Measurements from ENCODE around the gene ALG14.

Gene ALG14

DNA sequence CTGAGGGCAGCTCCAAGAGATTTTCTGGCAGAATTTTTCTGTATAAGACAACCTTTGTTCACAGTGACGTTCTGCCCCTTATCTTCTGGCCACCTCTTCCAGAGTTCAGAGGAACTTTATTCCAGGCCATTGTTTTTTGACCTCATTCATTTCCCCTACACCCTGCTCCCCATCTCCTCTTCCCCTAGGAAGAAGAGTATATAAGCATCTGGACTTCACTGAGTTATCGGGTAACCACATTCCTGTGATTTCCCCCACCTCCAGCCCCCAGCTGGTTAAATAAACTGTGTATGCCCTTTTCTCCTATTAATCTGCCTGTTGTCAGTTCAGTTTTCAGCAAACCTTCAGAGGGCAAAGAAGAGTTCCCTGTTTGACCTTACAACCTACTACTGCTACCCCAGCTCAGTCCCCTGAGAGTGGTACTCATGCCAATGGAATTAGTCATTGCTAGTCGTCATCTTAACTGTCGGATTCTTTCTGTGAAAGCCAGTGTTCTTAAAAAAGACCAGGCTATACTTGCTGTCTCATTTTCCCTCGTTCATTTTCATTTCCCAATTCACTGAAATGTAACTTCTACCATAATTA, 14.3 kb upstream of the ALG14 start:
- TF ChIP-seq, protein P1, sequence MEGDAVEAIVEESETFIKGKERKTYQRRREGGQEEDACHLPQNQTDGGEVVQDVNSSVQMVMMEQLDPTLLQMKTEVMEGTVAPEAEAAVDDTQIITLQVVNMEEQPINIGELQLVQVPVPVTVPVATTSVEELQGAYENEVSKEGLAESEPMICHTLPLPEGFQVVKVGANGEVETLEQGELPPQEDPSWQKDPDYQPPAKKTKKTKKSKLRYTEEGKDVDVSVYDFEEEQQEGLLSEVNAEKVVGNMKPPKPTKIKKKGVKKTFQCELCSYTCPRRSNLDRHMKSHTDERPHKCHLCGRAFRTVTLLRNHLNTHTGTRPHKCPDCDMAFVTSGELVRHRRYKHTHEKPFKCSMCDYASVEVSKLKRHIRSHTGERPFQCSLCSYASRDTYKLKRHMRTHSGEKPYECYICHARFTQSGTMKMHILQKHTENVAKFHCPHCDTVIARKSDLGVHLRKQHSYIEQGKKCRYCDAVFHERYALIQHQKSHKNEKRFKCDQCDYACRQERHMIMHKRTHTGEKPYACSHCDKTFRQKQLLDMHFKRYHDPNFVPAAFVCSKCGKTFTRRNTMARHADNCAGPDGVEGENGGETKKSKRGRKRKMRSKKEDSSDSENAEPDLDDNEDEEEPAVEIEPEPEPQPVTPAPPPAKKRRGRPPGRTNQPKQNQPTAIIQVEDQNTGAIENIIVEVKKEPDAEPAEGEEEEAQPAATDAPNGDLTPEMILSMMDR (IDR thresholded peaks at IDR 0.05): no peak
- Histone ChIP-seq H3K36me3 (no peaks in the 10 kb centered on the region), H3K9me3 (no peaks in the 10 kb centered on the region), H3K4me1 (ENCODE audit: control insufficient read depth in 1 of 2, insufficient read depth in 1 of 2, low read depth in 1 of 2, low read length in 1 of 2) (no peaks in the 10 kb centered on the region), H3K4me3 (ENCODE audit: low read depth in 1 of 2, low read length in 1 of 2) (no peak overlapping the region), H3K27ac (no peak overlapping the region), H3K27me3 (peaks cover 13% of the 10 kb centered on the region)

DNA sequence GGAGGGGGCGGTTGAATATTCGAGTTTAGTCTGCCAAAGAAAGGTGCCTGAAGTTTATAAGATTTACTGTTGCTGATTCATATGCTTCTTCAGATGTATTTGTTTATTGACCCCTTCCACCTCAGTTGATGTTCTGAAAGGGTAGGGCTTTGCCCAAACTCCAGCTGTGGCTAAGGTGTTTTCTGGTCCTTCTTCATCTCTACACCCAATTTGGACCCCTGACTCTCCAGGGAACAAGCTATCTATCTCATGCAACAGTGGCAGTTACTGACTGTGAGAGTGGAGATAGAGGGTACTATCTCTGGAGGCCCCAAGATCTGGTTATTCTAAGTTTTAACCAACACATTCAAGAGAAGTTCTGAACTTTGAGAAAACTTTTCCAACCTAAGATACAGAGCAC, 12.6 kb upstream of the ALG14 start:
- TF ChIP-seq, protein P1 (IDR thresholded peaks at IDR 0.05): no peak
- H3K27ac ChIP-seq: no peak overlapping the region

GRCh38 chr1:95084317-95085176, 11.8 kb upstream of the ALG14 start:
- H3K27ac ChIP-seq: no peak overlapping the region
- H3K36me3 ChIP-seq: no peaks in the 10 kb centered on the region

More for the DNA sequence above, 12.6 kb upstream of the ALG14 start:
- Histone ChIP-seq H3K27me3 (peaks cover 27% of the 10 kb centered on the region), H3K4me1 (ENCODE audit: control insufficient read depth in 1 of 2, insufficient read depth in 1 of 2, low read depth in 1 of 2, low read length in 1 of 2) (no peaks in the 10 kb centered on the region), H3K4me3 (ENCODE audit: low read depth in 1 of 2, low read length in 1 of 2) (no peak overlapping the region), H3K36me3 (no peaks in the 10 kb centered on the region), H3K9me3 (no peaks in the 10 kb centered on the region)

DNA sequence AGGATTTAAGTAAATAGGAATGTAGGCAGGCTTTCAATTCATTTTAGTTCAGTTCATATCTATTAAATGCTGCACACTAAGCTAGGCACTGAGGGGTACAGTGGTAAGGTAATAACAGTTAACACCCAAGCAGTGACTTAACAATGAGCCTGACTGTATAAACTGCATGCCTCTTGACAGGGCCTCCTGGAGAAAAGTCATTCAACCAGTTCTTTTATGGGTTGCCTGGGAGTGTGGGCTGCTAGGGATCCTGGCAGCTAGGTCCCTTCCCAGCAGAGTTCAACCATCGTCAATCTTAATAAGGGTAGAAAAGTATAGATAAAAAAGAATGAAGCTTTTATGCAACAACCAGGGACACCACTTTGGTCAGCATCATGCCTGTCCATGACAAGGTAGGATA, 8.1 kb upstream of the ALG14 start:
- TF ChIP-seq, protein P1 (IDR thresholded peaks at IDR 0.05): no peak
- Histone ChIP-seq H3K27ac (no peak overlapping the region), H3K36me3 (no peaks in the 10 kb centered on the region), H3K4me1 (ENCODE audit: control insufficient read depth in 1 of 2, insufficient read depth in 1 of 2, low read depth in 1 of 2, low read length in 1 of 2) (no peaks in the 10 kb centered on the region), H3K4me3 (ENCODE audit: low read depth in 1 of 2, low read length in 1 of 2) (no peak overlapping the region), H3K9me3 (no peaks in the 10 kb centered on the region), H3K27me3 (peaks cover 64% of the 10 kb centered on the region)

More at GRCh38 chr1:95084317-95085176, 11.8 kb upstream of the ALG14 start:
- TF ChIP-seq, protein P1 (IDR thresholded peaks at IDR 0.05): peak; percentile 19
- peaks cover 36% of the 10 kb centered on the region for H3K27me3 ChIP-seq
- no peak overlapping the region for H3K4me3 ChIP-seq (ENCODE audit: low read depth in 1 of 2, low read length in 1 of 2)
- no peaks in the 10 kb centered on the region for H3K9me3 ChIP-seq
- H3K4me1 ChIP-seq (ENCODE audit: control insufficient read depth in 1 of 2, insufficient read depth in 1 of 2, low read depth in 1 of 2, low read length in 1 of 2): no peaks in the 10 kb centered on the region

GRCh38 chr1:95080446-95080845, 7.7 kb upstream of the ALG14 start:
- no peaks in the 10 kb centered on the region for H3K36me3 ChIP-seq

More at GRCh38 chr1:95080446-95080845, 7.7 kb upstream of the ALG14 start:
- H3K9me3 ChIP-seq: no peaks in the 10 kb centered on the region
- peaks cover 68% of the 10 kb centered on the region for H3K27me3 ChIP-seq
- TF ChIP-seq, protein P1 (IDR thresholded peaks at IDR 0.05): no peak
- no peak overlapping the region for H3K27ac ChIP-seq
- H3K4me1 ChIP-seq (ENCODE audit: control insufficient read depth in 1 of 2, insufficient read depth in 1 of 2, low read depth in 1 of 2, low read length in 1 of 2): no peaks in the 10 kb centered on the region
- H3K4me3 ChIP-seq (ENCODE audit: low read depth in 1 of 2, low read length in 1 of 2): no peak overlapping the region
